Neuron (in vitro differentiated cells): Measurements from ENCODE around the gene PC.
"Not testable (repeated sequence)": the region's sequence is repeated elsewhere in the genome, so short reads cannot be mapped to it uniquely, and the experiment has no call there.

Experiments
- H2AFZ ChIP-seq: one replicate; pipeline ENCODE4 v1.6.1; 2013; ENCODE audit warnings: low read depth, mild to moderate bottlenecking, inconsistent platforms, low read length, moderate library complexity
- H3K27me3 ChIP-seq: one replicate; pipeline ENCODE4 v1.6.1; 2013; ENCODE audit warnings: low read length; ENCODE audit not compliant: insufficient read depth
- H3K36me3 ChIP-seq: one replicate; pipeline ENCODE4 v1.6.1; 2013; ENCODE audit warnings: low read length; ENCODE audit not compliant: insufficient read depth
- H3K4me1 ChIP-seq: one replicate; pipeline ENCODE4 v1.6.1; 2013; ENCODE audit warnings: low read length; ENCODE audit not compliant: insufficient read depth
- H3K4me3 ChIP-seq: 2 replicates; pipeline ENCODE4 v1.5.1; 2013; ENCODE audit warnings: mild to moderate bottlenecking, low read length, moderate library complexity
- H3K9me3 ChIP-seq: one replicate; pipeline ENCODE4 v1.6.1; 2013; ENCODE audit warnings: low read length

The PC gene

GRCh38 chr11:66820901-66821300, 137.3 kb downstream of the PC start:
- Histone ChIP-seq H3K36me3 (peaks cover 24% of the 10 kb centered on the region), H2AFZ (no peak overlapping the region), H3K9me3 (no peaks in the 10 kb centered on the region), H3K4me1 (no peaks in the 10 kb centered on the region), H3K4me3 (no peak overlapping the region), H3K27me3 (no peaks in the 10 kb centered on the region)

GRCh38 chr11:66820381-66820780, 137.8 kb downstream of the PC start:
- H3K36me3 ChIP-seq, result peaks cover 29% of the 10 kb centered on the region
- H3K4me3 ChIP-seq, result no peak overlapping the region
- H2AFZ ChIP-seq, result no peak overlapping the region
- H3K4me1 ChIP-seq, result no peaks in the 10 kb centered on the region
- no peaks in the 10 kb centered on the region for H3K9me3 ChIP-seq
- no peaks in the 10 kb centered on the region for H3K27me3 ChIP-seq

DNA sequence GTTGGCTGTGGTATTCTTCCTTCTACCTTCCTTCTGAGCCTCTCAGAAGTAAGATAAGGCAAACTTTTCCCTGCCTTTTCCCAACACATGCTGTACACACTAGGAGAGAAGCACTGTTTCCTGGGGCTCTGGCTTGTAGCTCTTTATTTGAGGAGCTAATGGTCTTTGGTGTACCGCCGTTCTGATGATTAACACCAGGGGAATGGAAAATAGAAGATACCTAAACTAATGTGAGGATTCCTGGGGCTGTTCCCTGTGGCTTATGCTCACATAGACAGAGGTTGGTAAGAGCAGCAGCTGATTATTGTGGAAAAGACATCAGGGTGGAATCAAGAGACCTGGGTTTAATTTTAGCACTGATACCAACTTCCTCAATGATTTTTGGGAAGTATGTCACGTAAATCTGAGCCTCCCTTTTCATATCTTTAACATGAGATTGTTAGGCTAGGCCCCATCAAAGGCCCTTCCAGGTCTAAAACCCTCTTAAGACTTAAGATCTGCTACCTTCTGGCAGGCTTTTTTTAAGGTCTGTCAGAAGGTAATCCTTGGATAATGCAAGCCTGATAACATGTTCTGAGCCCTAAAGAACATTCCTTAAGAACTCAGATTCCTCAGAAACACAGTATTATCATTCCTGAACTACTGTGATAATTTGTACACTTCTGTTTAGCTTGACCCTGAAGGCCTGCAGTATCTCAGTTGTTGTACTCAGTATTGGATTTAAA, 139.8 kb downstream of the PC start:
- Histone ChIP-seq H3K4me3 (no peak overlapping the region), H3K36me3 (peaks cover 30% of the 10 kb centered on the region), H3K27me3 (no peaks in the 10 kb centered on the region), H3K9me3 (no peaks in the 10 kb centered on the region), H2AFZ (no peak overlapping the region), H3K4me1 (no peaks in the 10 kb centered on the region)

DNA sequence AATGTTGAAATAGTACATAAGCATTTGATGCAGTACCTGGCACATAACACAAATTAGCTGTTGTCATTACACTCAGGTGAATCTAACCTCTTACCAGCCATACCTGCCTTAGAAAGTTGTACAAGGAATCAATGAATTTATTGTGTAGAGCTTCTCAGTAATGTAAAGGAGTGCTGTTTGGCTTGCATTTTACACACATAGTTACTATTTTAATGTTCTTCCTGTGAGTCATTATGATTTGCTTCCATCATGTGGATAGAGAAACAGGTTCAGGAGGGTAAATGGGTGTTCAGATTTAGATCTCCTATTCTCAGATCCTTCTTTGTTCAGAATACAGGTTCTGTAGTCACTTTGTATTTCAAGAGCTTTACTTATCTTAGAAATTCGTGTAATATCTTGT, 142.5 kb downstream of the PC start:
- Histone ChIP-seq H3K9me3 (no peaks in the 10 kb centered on the region), H3K36me3 (peaks cover 20% of the 10 kb centered on the region), H2AFZ (no peak overlapping the region), H3K4me3 (no peak overlapping the region), H3K4me1 (no peaks in the 10 kb centered on the region), H3K27me3 (no peaks in the 10 kb centered on the region)

DNA sequence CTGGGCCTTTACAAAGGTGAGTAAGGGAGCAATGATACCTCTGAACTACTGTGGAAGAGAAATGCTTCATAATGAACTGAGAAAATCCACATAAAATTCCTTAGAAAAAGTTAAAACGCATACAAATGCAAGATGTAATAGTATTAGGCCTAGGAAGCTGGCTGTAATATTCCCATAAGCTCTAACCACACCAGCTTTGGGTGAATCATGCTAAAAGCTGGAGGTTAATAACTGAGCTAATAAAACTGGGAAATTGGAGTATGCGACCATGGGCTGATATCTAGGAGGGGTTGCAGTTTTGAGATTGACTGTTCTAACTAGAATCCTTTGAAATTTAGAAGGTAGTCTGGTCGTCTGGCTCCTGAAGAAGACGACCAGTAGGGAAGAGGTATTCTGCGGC, 143.5 kb downstream of the PC start:
- Histone ChIP-seq H3K36me3 (peaks cover 20% of the 10 kb centered on the region), H3K4me3 (no peak overlapping the region), H3K4me1 (no peaks in the 10 kb centered on the region), H3K27me3 (no peaks in the 10 kb centered on the region), H2AFZ (no peak overlapping the region), H3K9me3 (no peaks in the 10 kb centered on the region)

DNA sequence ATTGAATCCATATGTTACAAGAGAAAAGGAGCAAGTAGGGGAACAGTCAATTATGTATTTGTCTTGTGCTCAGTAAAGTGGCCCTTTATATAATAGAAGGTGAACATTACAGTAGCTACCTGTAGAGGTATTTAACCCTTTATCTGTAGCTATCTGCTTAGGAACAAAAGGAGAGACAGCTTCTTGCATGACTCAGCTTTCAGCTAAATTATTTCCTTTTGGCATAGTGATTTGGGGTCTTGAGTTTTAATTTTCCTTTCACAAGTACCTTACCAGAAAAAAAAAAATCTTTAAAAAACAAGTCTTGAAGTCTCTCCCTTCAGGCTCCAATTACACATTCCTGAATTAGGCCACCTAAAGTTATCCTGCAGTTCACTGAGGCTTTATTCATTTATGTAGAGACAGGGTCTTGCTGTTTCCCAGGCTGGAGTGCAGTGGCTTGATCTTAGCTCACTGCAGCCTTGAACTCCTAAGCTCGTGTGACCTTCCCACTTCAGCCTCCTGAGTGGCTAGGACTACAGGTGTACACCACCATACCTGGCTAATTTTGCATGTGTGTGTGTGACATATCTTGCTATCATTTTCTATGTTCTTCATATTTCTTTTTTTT, 147.5 kb downstream of the PC start:
- Histone ChIP-seq H3K9me3 (no peaks in the 10 kb centered on the region), H3K4me3 (no peak overlapping the region), H3K4me1 (no peaks in the 10 kb centered on the region), H3K36me3 (peaks cover 11% of the 10 kb centered on the region), H3K27me3 (no peaks in the 10 kb centered on the region), H2AFZ (no peak overlapping the region)

- Histone ChIP-seq H3K27me3 (no peaks in the 10 kb centered on the region), H3K4me3 (no peak overlapping the region), H3K9me3 (no peaks in the 10 kb centered on the region), H2AFZ (no peak overlapping the region), H3K36me3 (peaks cover 10% of the 10 kb centered on the region), H3K4me1 (no peaks in the 10 kb centered on the region)
These were observed 148.6 kb downstream of the PC start for GRCh38 chr11:66809592-66809991.

DNA sequence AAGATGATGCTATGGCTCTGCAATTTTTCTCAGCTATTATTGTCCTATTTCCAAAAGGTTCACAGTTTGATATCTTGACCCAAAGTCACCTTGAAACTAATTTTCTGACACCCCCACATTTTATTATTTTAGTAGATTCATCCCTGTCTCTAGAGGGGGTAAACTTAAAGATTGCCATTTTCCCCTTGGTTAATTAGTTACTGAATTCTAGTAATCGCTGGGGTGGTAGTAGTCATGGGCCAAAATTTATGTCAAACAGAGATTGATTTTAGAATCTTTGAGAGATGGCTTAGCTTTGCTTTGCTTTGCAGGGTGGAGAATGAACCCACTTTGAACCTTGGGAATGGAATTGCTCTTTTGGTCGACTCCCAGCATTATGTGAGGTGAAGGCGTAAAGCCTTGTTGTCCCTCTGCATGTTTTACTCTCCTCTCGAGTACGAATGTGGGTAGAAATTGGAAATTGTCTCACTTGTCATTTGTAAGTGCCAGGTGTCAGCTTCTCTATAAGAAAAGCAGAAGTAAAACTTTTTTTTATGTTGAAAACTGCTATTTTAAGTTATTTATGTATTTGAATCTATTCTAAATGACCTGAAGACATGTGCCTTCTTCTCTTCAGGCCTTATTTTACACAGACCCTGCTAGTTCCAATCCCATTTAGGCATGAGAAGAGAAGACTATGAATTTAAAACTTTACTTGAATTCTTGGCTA, 157.3 kb downstream of the PC start:
- H2AFZ ChIP-seq, result no peak overlapping the region
- H3K9me3 ChIP-seq, result no peaks in the 10 kb centered on the region
- peaks cover 12% of the 10 kb centered on the region for H3K36me3 ChIP-seq
- H3K27me3 ChIP-seq, result no peaks in the 10 kb centered on the region
- no peaks in the 10 kb centered on the region for H3K4me1 ChIP-seq
- no peak overlapping the region for H3K4me3 ChIP-seq

DNA sequence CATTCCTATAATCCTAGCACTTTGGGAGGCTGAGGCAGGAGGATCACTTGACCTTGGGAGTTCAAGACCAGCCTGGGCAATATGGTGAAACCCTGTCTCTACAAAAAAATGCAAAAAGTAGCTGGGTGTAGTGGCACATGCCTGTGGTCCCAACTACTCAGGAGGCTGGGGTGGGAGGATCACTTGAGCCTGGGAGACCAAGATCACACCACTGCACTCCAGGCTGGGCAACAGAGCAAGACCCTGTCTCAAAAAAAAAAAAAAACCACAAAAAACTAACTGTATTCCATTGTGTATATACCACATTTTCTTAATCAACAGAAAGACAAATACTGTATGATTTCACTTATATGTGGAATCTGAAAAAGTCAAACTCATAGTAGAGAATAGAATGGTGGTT, 158.4 kb downstream of the PC start:
- H3K27me3 ChIP-seq, H3K4me1 ChIP-seq, H3K36me3 ChIP-seq, H3K4me3 ChIP-seq, H3K9me3 ChIP-seq, H2AFZ ChIP-seq: not testable (repeated sequence)
